NCI-H82 (cell line): ENCODE data around the gene UBE4B.
A peak's percentile ranks its signal among the peaks of the same experiment; 100 is the strongest.

ENCODE experiments used
- DNase-seq: peaks from one replicate; lab custom pipeline; 2025; lab: John Stamatoyannopoulos, UW

The UBE4B gene

GRCh38 chr1:10042746-10043145, 10.0 kb downstream of the UBE4B start:
- DNase-seq, result no peak

GRCh38 chr1:10045480-10046355, 13.0 kb downstream of the UBE4B start:
- DNase-seq, result peak; percentile 21

- DNase-seq, result no peak
These were observed 13.8 kb downstream of the UBE4B start for GRCh38 chr1:10046356-10047085.

- no peak for DNase-seq
These were observed 15.8 kb downstream of the UBE4B start for GRCh38 chr1:10048601-10049000.

GRCh38 chr1:10050611-10051010, 17.9 kb downstream of the UBE4B start:
- no peak for DNase-seq

GRCh38 chr1:10051656-10052055, 18.9 kb downstream of the UBE4B start:
- peak; percentile 41 for DNase-seq

- DNase-seq, result no peak
These were observed 19.6 kb downstream of the UBE4B start for GRCh38 chr1:10052347-10052746.

- no peak for DNase-seq
These were observed 21.7 kb downstream of the UBE4B start for GRCh38 chr1:10054465-10054864.

GRCh38 chr1:10056599-10056987, 23.8 kb downstream of the UBE4B start:
- no peak for DNase-seq

- no peak for DNase-seq
These were observed 24.6 kb downstream of the UBE4B start for GRCh38 chr1:10057343-10057742.

- DNase-seq, result no peak
These were observed 25.0 kb downstream of the UBE4B start for GRCh38 chr1:10057796-10058195.

GRCh38 chr1:10059342-10059718, 26.6 kb downstream of the UBE4B start:
- no peak for DNase-seq

GRCh38 chr1:10060311-10061100, 27.7 kb downstream of the UBE4B start:
- no peak for DNase-seq

- DNase-seq, result no peak
These were observed 28.5 kb downstream of the UBE4B start for GRCh38 chr1:10061276-10061675.

- no peak for DNase-seq
These were observed 31.1 kb downstream of the UBE4B start for GRCh38 chr1:10063878-10064277.

- no peak for DNase-seq
These were observed 31.9 kb downstream of the UBE4B start for GRCh38 chr1:10064416-10065343.

GRCh38 chr1:10065344-10065685, 32.6 kb downstream of the UBE4B start:
- no peak for DNase-seq

- DNase-seq, result no peak
These were observed 33.0 kb downstream of the UBE4B start for GRCh38 chr1:10065760-10066159.

- no peak for DNase-seq
These were observed 36.0 kb downstream of the UBE4B start for GRCh38 chr1:10068605-10069294.

- no peak for DNase-seq
These were observed 37.4 kb downstream of the UBE4B start for GRCh38 chr1:10070206-10070605.

GRCh38 chr1:10071640-10072039, 38.9 kb downstream of the UBE4B start:
- no peak for DNase-seq
